NCI-H187 (cell line): Measurements from ENCODE around the gene FAM240A.

Source experiments
- DNase-seq, 2 experiments: peaks; one replicate each; lab custom pipeline; 2025; lab: John Stamatoyannopoulos, UW

The FAM240A gene

GRCh38 chr3:46626039-46626438 lies 13.7 kb downstream of the FAM240A start:
- no peak for DNase-seq

DNA sequence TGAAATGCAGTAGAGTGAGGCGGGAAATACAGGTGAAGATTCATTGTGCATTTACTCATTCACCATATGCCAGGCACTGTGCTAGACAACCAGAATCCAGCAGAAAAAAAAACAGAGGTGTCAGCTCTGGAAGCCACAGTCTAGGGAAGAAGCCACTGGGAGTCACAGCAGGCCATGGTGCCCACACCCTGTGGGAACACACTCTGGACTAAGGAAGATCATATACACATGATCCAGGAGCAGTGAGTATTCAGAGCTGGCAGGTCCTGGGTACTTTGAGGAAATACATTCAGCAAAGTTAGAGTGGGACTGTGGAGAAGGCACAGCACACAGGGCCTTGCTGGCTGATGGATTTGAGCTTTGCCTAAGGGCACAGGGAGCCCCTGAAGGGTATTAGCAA lies 14.8 kb downstream of the FAM240A start:
- no peak for DNase-seq

GRCh38 chr3:46628901-46629369 lies 16.6 kb downstream of the FAM240A start:
- no peak for DNase-seq

DNA sequence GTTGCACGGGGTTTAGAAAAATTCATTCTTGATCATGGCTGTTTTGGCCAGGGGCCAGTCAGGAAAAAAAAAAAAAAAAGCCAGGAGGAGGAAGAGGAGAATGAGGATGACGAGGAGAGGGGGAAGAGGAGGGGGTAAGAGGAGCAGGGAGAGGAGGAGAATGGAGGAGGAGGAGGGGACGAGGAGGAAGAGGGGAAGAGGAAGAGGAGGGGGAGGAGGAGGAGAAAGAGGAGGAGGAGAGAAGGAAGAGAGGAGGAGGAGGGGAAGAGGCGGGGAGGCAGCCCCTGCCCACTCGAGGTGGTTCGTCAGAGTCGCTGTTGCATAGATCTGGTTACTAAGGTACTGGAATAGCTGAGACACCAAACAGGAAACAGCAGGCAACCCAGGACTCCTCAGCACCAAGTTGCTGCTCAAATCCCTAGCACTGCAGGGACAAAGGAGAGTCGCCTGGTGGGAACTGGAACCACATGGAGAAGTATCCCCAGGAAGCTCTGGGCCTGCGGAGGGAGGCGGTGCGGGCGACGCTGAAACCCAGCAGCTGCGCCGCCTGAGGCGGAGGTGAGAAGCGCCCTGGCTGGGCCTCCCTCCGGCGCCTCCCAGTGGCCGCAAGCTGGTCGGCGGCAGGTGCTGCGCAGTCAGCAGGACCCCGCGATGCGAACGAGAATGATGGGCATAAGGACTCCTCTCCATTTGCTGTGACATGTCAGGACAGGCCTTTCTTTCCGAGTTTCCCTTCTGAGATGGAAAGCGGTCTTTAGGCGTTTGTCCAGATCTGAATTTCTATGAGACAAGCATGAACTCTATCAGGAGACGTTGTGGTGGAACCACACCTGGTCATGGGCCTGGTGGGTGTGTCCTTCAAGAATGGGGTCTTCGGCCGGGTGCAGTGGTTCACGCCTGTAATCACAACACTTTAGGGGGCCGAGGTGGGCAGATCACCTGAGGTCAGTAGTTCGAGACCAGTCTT lies 17.5 kb downstream of the FAM240A start:
- DNase-seq: peak; percentile 23 to 29

DNA sequence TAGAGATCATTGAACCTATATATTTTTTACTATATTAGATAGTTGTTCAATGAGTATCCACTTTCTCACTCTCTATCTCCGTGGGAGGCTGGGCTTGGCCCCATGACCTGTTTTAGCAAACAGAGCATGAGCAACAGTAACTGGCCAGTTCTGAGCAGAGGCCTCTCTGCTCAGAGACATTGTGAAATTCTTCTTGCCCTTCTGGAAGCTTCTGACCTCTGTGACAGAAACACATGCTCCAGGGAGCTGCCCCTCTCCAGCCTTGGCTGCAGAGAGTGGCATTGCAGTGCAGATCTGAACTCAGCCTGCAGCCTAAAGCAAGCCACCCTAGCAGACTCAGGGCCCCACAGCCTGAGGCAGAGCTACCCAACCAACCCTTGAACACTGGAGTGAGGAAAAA lies 20.5 kb downstream of the FAM240A start:
- no peak for DNase-seq

GRCh38 chr3:46634856-46635255 lies 22.5 kb downstream of the FAM240A start:
- no peak for DNase-seq

GRCh38 chr3:46639221-46639620 lies 26.9 kb downstream of the FAM240A start:
- no peak for DNase-seq

DNA sequence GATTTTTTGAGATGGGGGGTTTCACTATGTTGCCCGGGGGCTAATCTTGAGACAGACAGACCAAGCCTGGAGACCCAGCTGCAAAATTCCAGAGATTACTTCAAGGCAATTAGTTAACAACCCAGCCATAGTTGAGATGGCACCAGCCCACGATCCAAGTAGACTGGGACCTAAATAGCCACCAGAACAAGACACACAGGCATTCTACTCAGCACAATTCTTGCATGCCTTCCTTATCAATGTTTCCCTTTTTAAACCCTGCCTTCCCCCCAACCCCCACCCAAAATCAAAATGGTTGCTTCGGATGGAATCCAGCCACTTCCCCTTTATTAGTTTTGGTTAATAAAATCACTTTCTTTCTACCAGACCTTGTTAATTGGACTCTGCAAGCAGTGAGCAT lies 28.6 kb downstream of the FAM240A start:
- no peak for DNase-seq

- DNase-seq: no peak
Observed at GRCh38 chr3:46642971-46643370, 30.6 kb downstream of the FAM240A start.

- DNase-seq: no peak
Observed at GRCh38 chr3:46643701-46644100, 31.4 kb downstream of the FAM240A start.

GRCh38 chr3:46646700-46647099 lies 34.4 kb downstream of the FAM240A start:
- DNase-seq: no peak

DNA sequence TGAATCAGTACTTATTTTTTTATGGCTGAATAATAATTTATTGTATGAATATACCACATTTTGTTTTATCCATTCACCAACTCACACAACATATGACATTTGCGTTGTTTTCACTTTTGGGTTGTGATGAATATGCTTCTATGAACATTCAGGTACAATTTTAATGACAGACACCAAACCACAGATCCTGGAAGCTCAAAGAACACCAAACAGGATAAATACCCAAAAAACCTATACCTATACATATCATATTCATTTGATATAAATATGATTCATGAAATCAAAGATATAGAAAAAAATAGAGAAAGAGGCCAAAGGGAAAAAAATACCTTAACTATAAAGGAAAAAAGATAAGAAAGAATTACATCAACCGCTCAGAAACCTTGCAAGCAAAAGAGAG lies 35.8 kb downstream of the FAM240A start:
- no peak for DNase-seq

- DNase-seq: no peak
Observed at GRCh38 chr3:46649436-46649835, 37.1 kb downstream of the FAM240A start.

DNA sequence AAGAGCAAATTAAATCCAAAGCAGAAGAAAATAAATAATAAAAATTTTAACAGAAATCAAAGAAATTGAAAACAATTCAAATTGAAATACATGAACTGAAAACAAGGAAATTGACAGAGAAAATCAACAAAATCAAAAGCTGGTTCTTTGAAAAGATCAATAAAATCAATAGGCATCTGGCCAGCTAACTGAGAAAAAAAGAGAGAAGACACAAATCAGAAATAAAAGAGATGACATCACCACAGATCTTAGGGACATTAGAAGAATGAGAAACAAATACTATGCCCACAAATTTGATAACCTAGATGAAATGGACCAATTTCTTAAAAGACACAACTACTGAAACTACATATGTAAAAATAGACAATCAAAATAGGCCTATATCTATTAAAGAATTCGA lies 38.8 kb downstream of the FAM240A start:
- DNase-seq: no peak

- no peak for DNase-seq
Observed at GRCh38 chr3:46655271-46655670, 42.9 kb downstream of the FAM240A start.

GRCh38 chr3:46656778-46657556 lies 44.6 kb downstream of the FAM240A start:
- no peak for DNase-seq

DNA sequence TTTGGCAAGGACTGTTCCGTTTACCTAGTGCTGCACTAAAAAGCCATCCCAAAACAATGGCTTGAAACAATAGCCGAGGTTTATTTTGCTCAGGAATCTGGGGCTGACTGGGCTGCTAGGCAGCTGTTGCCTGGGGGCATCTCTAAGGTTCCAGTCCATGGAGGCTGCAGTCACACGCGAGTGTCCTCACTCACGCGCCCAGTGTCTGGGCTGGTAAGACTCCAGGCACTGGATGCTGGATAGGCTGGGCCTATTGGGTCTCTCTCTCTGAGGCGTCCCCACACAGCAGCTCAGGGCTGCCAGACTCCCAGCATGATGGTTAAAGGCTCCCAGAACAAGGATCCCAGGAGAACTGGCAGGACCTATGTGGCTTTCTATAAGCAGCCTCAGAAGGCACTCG lies 47.0 kb downstream of the FAM240A start:
- no peak for DNase-seq

DNA sequence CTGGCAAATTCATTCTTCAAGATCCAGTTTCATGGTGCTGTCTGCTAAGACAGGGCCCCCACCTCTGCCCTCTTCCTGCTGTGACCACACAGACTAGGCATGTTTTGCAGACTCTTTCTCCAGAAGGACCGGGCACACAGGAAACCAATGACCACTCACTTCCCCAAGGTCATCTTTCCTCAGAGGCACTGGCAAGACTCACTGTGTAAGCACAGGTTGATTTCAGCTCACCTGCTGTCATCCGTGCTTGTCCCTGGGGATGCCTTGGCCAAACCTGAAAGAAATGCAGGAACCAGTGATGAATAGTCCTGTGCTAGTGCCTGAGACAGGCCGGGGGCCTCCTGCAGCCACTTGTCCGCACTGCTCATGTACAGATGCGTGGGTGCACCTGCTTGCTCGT lies 47.7 kb downstream of the FAM240A start:
- DNase-seq: no peak

DNA sequence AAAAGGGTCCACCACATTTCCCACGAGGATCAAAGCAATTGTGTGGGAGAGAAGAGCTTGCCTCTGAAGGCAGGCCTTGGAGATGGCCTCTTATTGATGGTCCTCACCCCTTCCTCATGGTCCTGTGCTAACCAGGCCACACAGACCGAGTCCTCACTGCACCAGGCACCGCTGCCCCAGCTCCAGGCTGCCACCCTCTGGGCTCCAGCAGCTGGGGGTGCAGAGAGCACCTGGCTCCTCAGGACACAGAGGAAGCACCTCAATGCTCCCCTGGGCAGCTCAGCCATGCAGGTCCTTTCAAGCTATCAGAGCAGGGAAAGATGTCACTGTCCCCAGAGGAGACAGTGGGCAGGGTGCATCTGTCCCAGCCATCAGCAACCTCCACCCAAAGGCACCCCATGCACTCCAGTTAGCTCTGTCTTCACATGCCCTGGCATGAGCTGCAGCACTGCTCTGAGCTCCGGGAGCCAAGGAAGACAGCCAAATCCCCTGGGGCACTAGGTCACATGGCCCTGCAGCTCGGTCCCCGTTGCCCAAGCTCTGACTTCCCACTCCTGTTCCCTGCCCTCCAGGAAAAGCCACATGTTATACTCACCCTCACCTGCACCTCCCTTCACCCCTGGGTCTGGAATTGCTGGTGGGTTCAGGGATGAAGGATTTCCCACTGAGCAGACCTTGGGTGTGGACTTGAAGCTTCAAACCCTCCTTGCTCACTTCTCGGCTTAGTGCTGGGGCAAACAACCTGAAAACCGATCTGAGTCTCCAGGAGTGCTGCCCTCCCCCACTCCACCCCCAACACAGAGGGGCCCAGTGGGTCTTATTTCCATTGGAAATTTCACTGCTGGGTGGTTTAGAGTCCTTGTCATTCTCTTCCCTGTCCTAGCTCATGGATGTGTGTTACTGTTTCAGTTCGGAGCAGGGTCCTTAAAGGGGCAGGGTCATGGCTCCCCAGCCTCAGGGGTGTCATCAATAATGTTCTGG lies 48.5 kb downstream of the FAM240A start:
- DNase-seq: no peak

DNA sequence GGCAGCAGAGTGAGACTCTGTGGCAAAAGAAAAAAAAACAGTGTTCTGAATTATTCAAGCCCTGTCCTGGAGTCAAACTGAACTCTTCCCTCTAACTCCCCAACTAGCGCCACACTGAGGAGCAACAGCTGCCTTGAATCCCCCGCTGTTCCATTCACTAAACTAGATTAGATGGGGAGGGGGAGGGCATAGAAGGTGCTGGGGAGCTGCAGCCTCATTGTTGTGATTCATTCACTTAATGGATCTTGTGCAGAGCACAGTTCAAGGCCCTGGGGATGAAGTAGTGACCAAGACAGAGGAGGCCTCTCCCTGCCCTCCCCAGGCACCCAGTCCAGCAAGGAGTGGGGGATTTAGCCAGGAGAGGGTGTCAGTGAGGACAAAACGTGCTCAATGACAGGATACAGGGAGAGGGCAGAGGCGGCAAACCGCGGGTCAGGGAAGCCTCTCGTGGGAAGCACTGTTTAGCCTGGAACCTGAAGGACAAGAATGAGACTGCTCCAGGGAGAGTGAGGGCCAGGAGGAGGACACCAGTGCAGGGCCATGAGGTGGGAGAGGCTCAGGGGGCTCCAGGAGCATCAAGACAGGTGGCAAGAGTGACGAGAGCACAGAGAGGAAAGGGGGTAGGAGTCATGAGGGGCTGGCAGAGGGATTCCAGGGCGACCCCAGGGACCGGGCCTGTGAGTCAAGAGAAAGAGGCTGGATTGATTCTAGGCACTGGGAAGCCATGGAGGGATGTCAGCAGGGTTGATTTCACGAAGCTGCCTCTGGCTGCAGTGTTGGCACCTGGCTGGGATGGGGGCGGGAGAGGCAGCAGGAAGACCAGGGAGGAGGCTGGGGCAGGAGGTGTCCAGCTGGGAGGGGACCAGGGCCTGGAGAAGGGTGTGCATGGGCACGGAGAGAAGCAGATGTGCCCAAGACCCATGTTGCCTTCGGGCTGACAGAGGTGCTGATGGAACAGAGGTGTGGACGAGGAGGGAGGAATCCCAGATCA lies 49.7 kb downstream of the FAM240A start:
- no peak for DNase-seq
